Measurements from ENCODE around the gene GDA.

- TF ChIP-seq YY1 (IDR thresholded peaks at IDR 0.05) (no peak), CTCF (IDR thresholded peaks at IDR 0.05; ENCODE audit: low read depth, low read length, missing input control) (no peak), MAX (IDR thresholded peaks at IDR 0.05) (no peak), HNF4G (IDR thresholded peaks at IDR 0.05) (no peak), FOXA1 (IDR thresholded peaks at IDR 0.05) (no peak), SP1 (IDR thresholded peaks at IDR 0.05) (no peak), GABPA (IDR thresholded peaks at IDR 0.05 in 1 of 2, conservative IDR thresholded peaks at IDR 0.05 in 1 of 2) (no peak), RAD21 (IDR thresholded peaks at IDR 0.05) (no peak), TAF1 (conservative IDR thresholded peaks at IDR 0.05) (no peak), NR2F2 (IDR thresholded peaks at IDR 0.05) (no peak)
These were observed 18.9 kb upstream of the GDA start for GRCh38 chr9:72130321-72130720.
